ENCODE results near the gene TMEM267.

DNA sequence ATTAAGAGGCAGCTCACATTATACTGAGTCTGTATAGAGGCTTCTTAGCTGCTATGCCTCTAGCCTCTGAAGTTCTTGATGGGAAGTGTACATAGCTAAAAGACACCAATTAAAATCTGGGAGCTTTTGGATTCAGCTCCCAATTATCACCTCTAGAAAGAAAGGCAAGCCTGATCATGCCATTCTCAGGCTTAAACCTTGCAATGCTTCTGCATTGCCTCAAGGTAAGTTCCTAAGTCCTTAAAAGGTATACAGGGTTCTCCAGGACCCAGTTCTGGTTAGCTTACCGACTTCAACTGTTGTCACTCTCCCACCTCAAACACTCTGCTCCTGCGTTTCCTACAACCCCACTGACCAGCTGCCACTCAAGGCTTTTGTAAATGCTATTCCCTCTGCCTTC, 54.0 kb downstream of the TMEM267 start:
- no peak for TF ChIP-seq POLR2AphosphoS5 (IDR thresholded peaks at IDR 0.05; ENCODE audit: borderline replicate concordance, low read depth, low read length)
- TF ChIP-seq EZH2 (IDR thresholded peaks at IDR 0.05) = no peak
